Measurements from ENCODE around the gene MUC6.

Gene MUC6

DNA sequence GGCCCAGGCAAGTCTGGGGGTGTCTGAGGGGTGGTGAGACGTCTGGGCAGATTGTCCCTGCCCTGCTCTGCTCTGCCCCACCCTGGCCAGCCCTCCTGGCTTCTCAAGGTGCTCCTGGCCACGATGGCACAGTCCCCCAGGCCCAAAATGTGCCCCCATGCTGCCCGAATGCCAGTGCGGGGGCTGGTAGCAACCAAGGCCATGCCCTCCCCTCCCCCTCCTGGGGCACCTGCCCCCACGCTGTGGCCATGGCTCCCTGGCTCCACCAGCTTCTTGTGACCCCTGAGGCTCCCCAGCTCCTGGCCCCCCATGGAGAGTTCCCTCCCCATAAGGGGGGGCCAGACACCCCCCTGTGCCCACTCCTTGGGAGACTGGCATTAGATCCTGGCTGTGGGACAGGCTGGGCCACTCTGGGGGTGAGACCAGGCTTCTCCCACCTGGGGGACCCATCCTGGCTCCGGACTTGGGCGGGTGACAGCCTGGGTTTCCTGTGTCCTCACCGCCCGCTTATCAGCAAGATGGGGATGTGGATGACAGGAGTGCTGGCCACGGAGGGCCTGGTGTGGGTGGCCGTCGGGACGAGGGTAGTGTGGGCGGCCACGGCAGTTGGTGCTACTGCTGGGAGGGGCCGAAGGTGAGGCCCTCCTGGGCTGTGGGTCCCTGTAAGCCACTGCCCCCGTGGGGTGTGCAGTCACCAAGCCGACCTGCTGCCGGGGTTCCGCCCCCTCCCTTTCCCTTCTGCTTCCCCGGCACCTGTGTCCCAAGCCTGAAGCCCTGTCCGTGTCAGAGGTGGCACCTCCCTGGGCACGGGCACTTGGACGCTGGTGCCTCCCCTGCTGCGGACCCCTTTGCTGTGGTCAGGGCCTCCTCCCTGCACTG, 15.9 kb upstream of the MUC6 start:
- ChIA-PET POLR2A (no interaction called here), CTCF (interaction anchor here (0.6 to 1.9 kb wide), 9 partner anchors 9 to 223 kb away, joined by 3 to 10 read pairs (median 5); partner anchors contain the start of gene MUC6)
- Histone ChIP-seq H3K27ac (ENCODE audit: extremely low read depth, low read depth, low read length) (no peak overlapping the region), H3K4me1 (ENCODE audit: control insufficient read depth, insufficient read depth, low read length) (no peaks in the 10 kb centered on the region), H3K4me3 (ENCODE audit: low read depth, low read length) (no peak overlapping the region), H3K36me3 (ENCODE audit: control insufficient read depth in 2 of 2, insufficient read depth in 1 of 2, low read length in 2 of 2) (no peaks in the 10 kb centered on the region), H3K9me3 (ENCODE audit: control insufficient read depth, insufficient read depth, low read depth, low read length) (no peaks in the 10 kb centered on the region)
- TF ChIP-seq ZFHX2 (tag by site-specific recombination; conservative IDR thresholded peaks at IDR 0.05): peak; percentile 58
- no peak for TF ChIP-seq ZNF610 (tag by site-specific recombination; IDR thresholded peaks at IDR 0.05; ENCODE audit: borderline replicate concordance)
- 0 out of 2 replicates have a peak, but pooled peaks have one; percentile 9 for TF ChIP-seq GLIS1 (tag by site-specific recombination; IDR thresholded peaks at IDR 0.05)
- peak; percentile 41; the same call in 1 of the 2 replicates for TF ChIP-seq EGR2 (tag by site-specific recombination; IDR thresholded peaks at IDR 0.05; ENCODE audit: low read depth)

DNA sequence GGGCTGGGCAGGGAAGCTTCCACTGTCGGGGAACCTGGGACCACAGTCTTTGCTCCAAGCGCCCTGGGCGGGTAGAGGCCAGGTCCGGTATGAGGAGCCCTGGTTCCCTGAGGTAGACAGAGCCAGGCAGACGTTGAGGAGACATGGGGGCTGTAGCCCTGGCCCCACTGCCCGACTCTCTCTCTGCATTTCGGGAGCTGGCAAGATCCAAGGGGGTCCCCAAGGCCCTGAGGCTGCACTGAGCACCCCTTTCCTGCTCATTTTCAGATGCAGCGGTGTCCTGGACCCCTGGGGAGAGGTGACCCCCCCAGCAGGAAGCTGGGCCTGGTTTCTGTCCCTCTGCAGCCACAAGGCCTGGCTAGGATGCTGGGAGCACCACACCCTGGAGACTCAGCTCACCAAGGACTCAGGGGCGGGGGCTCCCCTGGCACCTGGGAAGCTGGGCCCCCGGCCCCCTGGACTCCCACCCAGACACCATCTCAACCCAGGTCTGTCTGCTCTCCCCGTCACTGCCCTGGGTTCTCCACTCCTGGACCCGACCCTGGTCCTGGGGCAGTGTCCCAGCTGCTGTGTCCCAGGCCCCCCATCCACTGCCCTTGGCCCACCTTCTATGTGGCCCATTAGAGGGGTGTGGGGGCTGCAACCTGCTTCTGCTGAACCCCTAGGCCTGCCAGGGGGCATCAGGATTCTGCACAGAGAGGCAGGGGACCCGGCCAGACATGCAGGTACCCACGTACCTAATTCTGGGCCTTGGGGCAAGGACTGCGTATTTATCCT, 15.0 kb upstream of the MUC6 start:
- no peak overlapping the region for H3K4me3 ChIP-seq (ENCODE audit: low read depth, low read length)
- H3K4me1 ChIP-seq (ENCODE audit: control insufficient read depth, insufficient read depth, low read length): no peaks in the 10 kb centered on the region
- H3K9me3 ChIP-seq (ENCODE audit: control insufficient read depth, insufficient read depth, low read depth, low read length): no peaks in the 10 kb centered on the region
- CTCF ChIA-PET: interaction anchor here (0.6 to 1.9 kb wide), 21 partner anchors 10 to 1113 kb away, joined by 3 to 10 read pairs (median 4); partner anchors contain the start of gene MUC6
- POLR2A ChIA-PET: no interaction called here
- no peaks in the 10 kb centered on the region for H3K36me3 ChIP-seq (ENCODE audit: control insufficient read depth in 2 of 2, insufficient read depth in 1 of 2, low read length in 2 of 2)
- H3K27ac ChIP-seq (ENCODE audit: extremely low read depth, low read depth, low read length): no peak overlapping the region
- TF ChIP-seq, protein P1, sequence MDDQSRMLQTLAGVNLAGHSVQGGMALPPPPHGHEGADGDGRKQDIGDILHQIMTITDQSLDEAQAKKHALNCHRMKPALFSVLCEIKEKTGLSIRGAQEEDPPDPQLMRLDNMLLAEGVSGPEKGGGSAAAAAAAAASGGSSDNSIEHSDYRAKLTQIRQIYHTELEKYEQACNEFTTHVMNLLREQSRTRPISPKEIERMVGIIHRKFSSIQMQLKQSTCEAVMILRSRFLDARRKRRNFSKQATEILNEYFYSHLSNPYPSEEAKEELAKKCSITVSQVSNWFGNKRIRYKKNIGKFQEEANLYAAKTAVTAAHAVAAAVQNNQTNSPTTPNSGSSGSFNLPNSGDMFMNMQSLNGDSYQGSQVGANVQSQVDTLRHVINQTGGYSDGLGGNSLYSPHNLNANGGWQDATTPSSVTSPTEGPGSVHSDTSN (CRISPR knock-in tag; IDR thresholded peaks at IDR 0.05): 0 out of 2 replicates have a peak, but pooled peaks have one; percentile 5
- no peak for TF ChIP-seq ZNF23 (tag by site-specific recombination; IDR thresholded peaks at IDR 0.05; ENCODE audit: borderline replicate concordance)
- TF ChIP-seq ZNF558 (tag by site-specific recombination; IDR thresholded peaks at IDR 0.05): no peak
- TF ChIP-seq ZNF311 (tag by site-specific recombination; IDR thresholded peaks at IDR 0.05; ENCODE audit: borderline replicate concordance): no peak
- TF ChIP-seq ZNF791 (tag by site-specific recombination; IDR thresholded peaks at IDR 0.05): no peak
- no peak for TF ChIP-seq HOXA7 (CRISPR knock-in tag; IDR thresholded peaks at IDR 0.05; ENCODE audit: borderline replicate concordance)
- TF ChIP-seq ZNF549 (tag by site-specific recombination; IDR thresholded peaks at IDR 0.05): no peak

DNA sequence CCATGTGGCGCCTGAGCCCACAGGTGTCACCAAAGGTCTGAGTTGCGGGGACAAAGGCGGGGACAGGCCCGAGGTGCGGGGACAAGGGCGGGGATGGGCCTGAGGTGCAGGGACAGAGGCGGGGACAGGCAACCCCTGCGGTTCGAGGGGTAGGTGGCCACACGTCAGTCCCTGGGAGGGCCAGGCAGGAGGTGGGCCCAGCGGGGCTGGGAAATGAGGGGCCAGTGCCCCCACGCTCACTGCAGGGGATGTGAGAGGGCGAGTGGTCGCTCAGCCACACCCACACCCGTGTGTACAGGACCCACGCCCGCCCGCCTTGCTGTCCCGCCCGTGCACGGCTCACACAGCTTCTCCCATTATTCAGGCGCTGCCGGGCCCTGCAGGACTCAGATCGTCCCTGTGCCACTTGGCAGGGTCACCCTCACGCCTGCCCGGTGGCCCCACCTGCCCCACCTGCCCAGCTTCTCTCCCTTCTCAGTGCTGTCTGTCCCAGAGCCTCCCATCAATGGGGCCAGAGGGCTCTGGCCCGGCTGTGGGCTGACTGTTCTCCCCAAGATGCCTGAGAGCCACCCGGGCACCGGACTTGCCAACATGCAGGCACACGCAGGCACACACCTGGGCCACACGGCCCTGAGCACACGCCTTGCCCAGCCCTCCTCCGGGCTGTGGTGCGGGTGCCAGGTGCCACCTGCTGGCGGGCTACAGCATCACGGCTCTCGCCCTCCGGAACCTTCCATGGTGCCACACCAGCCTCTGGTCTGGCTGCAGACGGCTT, 14.2 kb upstream of the MUC6 start:
- H3K36me3 ChIP-seq (ENCODE audit: control insufficient read depth in 2 of 2, insufficient read depth in 1 of 2, low read length in 2 of 2): no peaks in the 10 kb centered on the region
- CTCF ChIA-PET: interaction anchor here (0.6 to 1.9 kb wide), 23 partner anchors 8 to 1113 kb away, joined by 3 to 10 read pairs (median 3); partner anchors contain the start of gene MUC6
- POLR2A ChIA-PET: no interaction called here
- H3K4me1 ChIP-seq (ENCODE audit: control insufficient read depth, insufficient read depth, low read length): no peaks in the 10 kb centered on the region
- H3K4me3 ChIP-seq (ENCODE audit: low read depth, low read length): no peak overlapping the region
- H3K9me3 ChIP-seq (ENCODE audit: control insufficient read depth, insufficient read depth, low read depth, low read length): no peaks in the 10 kb centered on the region
- H3K27ac ChIP-seq (ENCODE audit: extremely low read depth, low read depth, low read length): no peak overlapping the region
- no peak for TF ChIP-seq ZNF837 (tag by site-specific recombination; IDR thresholded peaks at IDR 0.05)
- no peak for TF ChIP-seq SALL2 (tag by site-specific recombination; IDR thresholded peaks at IDR 0.05; ENCODE audit: borderline replicate concordance)
- TF ChIP-seq, protein P2, sequence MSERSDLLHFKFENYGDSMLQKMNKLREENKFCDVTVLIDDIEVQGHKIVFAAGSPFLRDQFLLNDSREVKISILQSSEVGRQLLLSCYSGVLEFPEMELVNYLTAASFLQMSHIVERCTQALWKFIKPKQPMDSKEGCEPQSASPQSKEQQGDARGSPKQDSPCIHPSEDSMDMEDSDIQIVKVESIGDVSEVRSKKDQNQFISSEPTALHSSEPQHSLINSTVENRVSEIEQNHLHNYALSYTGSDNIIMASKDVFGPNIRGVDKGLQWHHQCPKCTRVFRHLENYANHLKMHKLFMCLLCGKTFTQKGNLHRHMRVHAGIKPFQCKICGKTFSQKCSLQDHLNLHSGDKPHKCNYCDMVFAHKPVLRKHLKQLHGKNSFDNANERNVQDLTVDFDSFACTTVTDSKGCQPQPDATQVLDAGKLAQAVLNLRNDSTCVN (tag by site-specific recombination; optimal IDR thresholded peaks at IDR 0.05): peak; percentile 33
- peak; percentile 55; the same call in 1 of the 2 replicates for TF ChIP-seq ZNF2 (tag by site-specific recombination; IDR thresholded peaks at IDR 0.05)
- TF ChIP-seq ZNF654 (tag by site-specific recombination; IDR thresholded peaks at IDR 0.05; ENCODE audit: low read depth): peak; percentile 74
- TF ChIP-seq ZNF521 (tag by site-specific recombination; IDR thresholded peaks at IDR 0.05): no peak
- TF ChIP-seq ZNF843 (tag by site-specific recombination; IDR thresholded peaks at IDR 0.05): no peak
- no peak for TF ChIP-seq OVOL3 (tag by site-specific recombination; IDR thresholded peaks at IDR 0.05)
- TF ChIP-seq ZNF366 (tag by site-specific recombination; conservative IDR thresholded peaks at IDR 0.05): no peak
- 0 out of 2 replicates have a peak, but pooled peaks have one; percentile 36 for TF ChIP-seq ZEB2 (tag by site-specific recombination; IDR thresholded peaks at IDR 0.05)
- TF ChIP-seq OSR2 (tag by site-specific recombination; IDR thresholded peaks at IDR 0.05): no peak
- TF ChIP-seq, protein P3, sequence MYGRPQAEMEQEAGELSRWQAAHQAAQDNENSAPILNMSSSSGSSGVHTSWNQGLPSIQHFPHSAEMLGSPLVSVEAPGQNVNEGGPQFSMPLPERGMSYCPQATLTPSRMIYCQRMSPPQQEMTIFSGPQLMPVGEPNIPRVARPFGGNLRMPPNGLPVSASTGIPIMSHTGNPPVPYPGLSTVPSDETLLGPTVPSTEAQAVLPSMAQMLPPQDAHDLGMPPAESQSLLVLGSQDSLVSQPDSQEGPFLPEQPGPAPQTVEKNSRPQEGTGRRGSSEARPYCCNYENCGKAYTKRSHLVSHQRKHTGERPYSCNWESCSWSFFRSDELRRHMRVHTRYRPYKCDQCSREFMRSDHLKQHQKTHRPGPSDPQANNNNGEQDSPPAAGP (tag by site-specific recombination; IDR thresholded peaks at IDR 0.05): peak; percentile 78
- no peak for TF ChIP-seq ZNF394 (tag by site-specific recombination; IDR thresholded peaks at IDR 0.05; ENCODE audit: borderline replicate concordance)
- no peak for TF ChIP-seq ZNF391 (tag by site-specific recombination; IDR thresholded peaks at IDR 0.05; ENCODE audit: borderline replicate concordance, low read depth)
- TF ChIP-seq ZNF558 (tag by site-specific recombination; IDR thresholded peaks at IDR 0.05): no peak
